AG08395 (cell line): Measurements from ENCODE around the gene TPSG1.
"Not testable (repeated sequence)": the region's sequence is repeated elsewhere in the genome, so short reads cannot be mapped to it uniquely, and the experiment has no call there.

ENCODE experiments used
- DNase-seq: peaks from one replicate; pipeline ENCODE4 v3.0.0; 2012; ENCODE audit warnings: mixed read lengths, low spot score

Gene TPSG1

GRCh38 chr16:1230471-1231212 lies 5.6 kb upstream of the TPSG1 start:
- DNase-seq: not testable (repeated sequence)

GRCh38 chr16:1230084-1230470 lies 5.0 kb upstream of the TPSG1 start, which contains the start of gene TPSB2:
TPSB2 (minus strand) TSS chr16:1230184; CDS start chr16:1229951, 233 bp downstream.
- not testable (repeated sequence) for DNase-seq

GRCh38 chr16:1229476-1229875 lies 4.4 kb upstream of the TPSG1 start:
- DNase-seq: not testable (repeated sequence)

- not testable (repeated sequence) for DNase-seq
Observed at GRCh38 chr16:1228227-1228626, 3.2 kb upstream of the TPSG1 start.

- DNase-seq: not testable (repeated sequence)
Observed at GRCh38 chr16:1226692-1227091, 1.6 kb upstream of the TPSG1 start.

- DNase-seq: not testable (repeated sequence)
Observed at GRCh38 chr16:1225728-1226311, 752 bp upstream of the TPSG1 start.

- DNase-seq: no peak
Observed at GRCh38 chr16:1224558-1224957, 510 bp downstream of the TPSG1 start.

- DNase-seq: no peak
Observed at GRCh38 chr16:1223355-1224214, 1.5 kb downstream of the TPSG1 start.

- no peak for DNase-seq
Observed at GRCh38 chr16:1222553-1223354, 2.3 kb downstream of the TPSG1 start.

GRCh38 chr16:1221628-1222552 lies 3.2 kb downstream of the TPSG1 start:
- DNase-seq: no peak

- DNase-seq: no peak
Observed at GRCh38 chr16:1220841-1221627, 4.0 kb downstream of the TPSG1 start.

- no peak for DNase-seq
Observed at GRCh38 chr16:1220098-1220728, 4.9 kb downstream of the TPSG1 start.

GRCh38 chr16:1218930-1219611 lies 6.0 kb downstream of the TPSG1 start:
- DNase-seq: no peak

GRCh38 chr16:1218061-1218929 lies 6.8 kb downstream of the TPSG1 start:
- no peak for DNase-seq

GRCh38 chr16:1217526-1217925 lies 7.5 kb downstream of the TPSG1 start:
- DNase-seq: no peak

- no peak for DNase-seq
Observed at GRCh38 chr16:1216681-1217400, 8.2 kb downstream of the TPSG1 start.

GRCh38 chr16:1216296-1216619 lies 8.8 kb downstream of the TPSG1 start:
- no peak for DNase-seq
